B cell (primary cell): ENCODE measurements around the gene ZNF516.

ENCODE experiments used
- CTCF ChIP-seq: fragments of 200-600 bp; IDR thresholded peaks from one replicate; pipeline ENCODE4 v1.8.0; 2022; ENCODE audit warnings: antibody characterized with exemption, mild to moderate bottlenecking
- EZH2 ChIP-seq: IDR thresholded peaks from 2 replicates; pipeline ENCODE4 v1.6.1; 2012; ENCODE audit warnings: borderline replicate concordance, low read depth, mild to moderate bottlenecking, moderate library complexity, low read length; ENCODE audit not compliant: insufficient read depth, poor library complexity, severe bottlenecking

DNA sequence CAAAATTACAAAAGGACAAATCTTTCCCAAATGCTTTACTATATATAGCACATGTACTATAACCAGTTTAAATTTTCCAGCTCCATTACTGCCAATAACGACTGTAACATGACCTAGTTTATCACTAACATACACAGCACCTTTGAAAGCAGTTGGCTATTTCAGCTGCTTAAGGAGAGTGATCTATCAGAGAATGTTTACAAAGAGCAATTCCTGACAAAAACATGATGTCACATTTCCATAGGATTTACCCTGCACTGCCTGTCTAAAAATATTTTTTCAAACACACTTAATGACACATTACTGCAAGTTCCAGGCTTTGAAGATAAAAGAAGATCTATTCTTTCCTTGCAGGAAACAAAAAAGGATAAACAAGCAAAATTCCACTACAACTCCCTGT lies 40.6 kb downstream of the ZNF516 start:
- TF ChIP-seq CTCF (no peak), EZH2 (no peak)
